Fibroblast of villous mesenchyme (primary cell): ENCODE data around the gene AGER. TPM values are rescaled to one million over a fixed set of nuclear protein-coding genes. Genes with fewer than 3 reads are reported as not detected.
A peak's percentile ranks its signal among the peaks of the same experiment; 100 is the strongest.

ENCODE experiments used
- DNase-seq: peaks from one replicate; pipeline ENCODE4 v3.0.0-alpha.2; 2010; ENCODE audit warnings: low read depth
- H3K4me3 ChIP-seq: 2 replicates; pipeline ENCODE4 v1.5.1; 2011; ENCODE audit warnings: low read depth, mild to moderate bottlenecking, low read length
- total RNA-seq: library from RNA; depleted of rRNA; stranded (reverse); fragments of >200 nt; gene quantifications from 2 replicates; pipeline ENCODE4 v1.2.3, GENCODE V29; 2012
- TF ChIP-seq, protein P1 (sequence below): IDR thresholded peaks from 2 replicates; pipeline ENCODE4 v1.5.1; 2012; ENCODE audit warnings: low read depth, mild to moderate bottlenecking, low read length; ENCODE audit not compliant: insufficient read depth

AGER gene
- total RNA-seq, 1 donor, result 0.86 TPM

DNA sequence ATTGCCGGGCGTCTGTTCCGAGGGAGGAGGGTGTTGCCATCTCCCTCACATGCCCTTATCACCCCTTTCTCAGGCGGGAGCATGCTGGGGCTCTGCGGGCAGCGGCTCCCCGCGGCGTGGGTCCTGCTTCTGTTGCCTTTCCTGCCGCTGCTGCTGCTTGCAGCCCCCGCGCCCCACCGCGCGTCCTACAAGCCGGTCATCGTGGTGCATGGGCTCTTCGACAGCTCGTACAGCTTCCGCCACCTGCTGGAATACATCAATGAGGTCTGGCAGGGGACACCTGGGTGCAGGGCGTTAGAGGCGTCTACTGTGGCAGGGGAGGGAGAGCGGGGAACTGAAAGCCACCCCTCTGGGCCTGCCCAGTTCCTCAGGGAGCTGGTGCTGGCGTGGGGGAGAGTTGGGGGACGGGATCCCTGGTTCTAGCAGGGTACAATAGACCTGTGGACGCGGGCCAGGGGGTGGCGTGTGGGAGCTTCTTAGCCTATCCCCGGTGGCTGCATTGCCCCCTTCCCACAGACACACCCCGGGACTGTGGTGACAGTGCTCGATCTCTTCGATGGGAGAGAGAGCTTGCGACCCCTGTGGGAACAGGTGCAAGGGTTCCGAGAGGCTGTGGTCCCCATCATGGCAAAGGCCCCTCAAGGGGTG lies 29.4 kb downstream of the AGER start:
- peak; percentile 78 for DNase-seq
- TF ChIP-seq, protein P1, sequence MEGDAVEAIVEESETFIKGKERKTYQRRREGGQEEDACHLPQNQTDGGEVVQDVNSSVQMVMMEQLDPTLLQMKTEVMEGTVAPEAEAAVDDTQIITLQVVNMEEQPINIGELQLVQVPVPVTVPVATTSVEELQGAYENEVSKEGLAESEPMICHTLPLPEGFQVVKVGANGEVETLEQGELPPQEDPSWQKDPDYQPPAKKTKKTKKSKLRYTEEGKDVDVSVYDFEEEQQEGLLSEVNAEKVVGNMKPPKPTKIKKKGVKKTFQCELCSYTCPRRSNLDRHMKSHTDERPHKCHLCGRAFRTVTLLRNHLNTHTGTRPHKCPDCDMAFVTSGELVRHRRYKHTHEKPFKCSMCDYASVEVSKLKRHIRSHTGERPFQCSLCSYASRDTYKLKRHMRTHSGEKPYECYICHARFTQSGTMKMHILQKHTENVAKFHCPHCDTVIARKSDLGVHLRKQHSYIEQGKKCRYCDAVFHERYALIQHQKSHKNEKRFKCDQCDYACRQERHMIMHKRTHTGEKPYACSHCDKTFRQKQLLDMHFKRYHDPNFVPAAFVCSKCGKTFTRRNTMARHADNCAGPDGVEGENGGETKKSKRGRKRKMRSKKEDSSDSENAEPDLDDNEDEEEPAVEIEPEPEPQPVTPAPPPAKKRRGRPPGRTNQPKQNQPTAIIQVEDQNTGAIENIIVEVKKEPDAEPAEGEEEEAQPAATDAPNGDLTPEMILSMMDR, result peak; percentile 63
- H3K4me3 ChIP-seq, result peak overlapping the region; percentile 75

DNA sequence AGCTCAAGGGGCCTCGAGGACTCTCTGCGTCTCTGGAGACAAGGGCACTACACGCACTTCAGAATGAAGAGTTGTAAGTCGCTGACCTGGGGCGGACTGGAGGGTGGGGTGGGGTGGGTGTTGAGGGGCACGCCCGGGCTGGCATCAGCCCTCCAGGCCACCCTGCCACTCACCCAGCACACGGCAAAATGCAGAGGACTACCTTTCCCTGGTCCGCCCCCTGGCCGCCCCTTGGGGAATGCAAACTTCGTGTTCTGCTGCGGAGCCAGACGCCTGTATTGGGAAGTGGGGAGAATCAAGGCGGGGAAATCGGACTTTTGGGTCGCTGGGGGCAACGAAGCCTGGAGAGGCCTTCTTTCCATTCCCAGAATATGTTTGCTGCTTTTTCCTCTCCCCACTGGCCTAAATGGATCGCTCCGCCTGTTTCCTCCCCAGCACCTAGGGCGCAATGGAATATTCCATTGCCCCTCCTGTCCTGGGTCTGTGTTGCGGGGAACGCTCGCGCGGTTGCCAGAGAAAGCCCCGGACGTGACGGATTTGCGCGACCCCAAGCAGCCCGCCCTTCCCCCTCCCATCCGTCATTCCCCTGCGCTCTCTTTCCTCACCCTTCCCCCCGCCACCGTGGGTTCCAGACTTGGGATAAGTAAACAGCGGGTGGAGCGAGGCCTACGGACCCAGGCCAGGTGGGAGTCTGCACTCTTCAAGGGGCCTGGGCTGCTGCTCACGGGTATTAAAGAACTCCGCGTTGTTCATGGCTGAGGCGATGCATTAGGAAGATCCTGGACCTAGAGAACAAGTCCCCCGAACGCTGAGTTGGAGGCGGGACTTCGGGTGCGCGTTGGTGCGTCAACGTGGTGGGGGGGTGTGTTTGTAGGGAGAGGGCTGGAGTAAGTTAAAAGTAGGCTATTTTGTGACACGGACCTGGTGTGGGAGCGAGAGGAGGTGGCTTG lies 30.2 kb downstream of the AGER start, which contains the start of gene PPT2:
PPT2 (plus strand) TSS at position 578 of the 950 bp plus-strand sequence. CDS start 454 bp downstream, outside the sequence.
- DNase-seq, result peak; percentile 97
- H3K4me3 ChIP-seq, result peak within 1 kb of the TSS; percentile 75
- TF ChIP-seq, protein P1, result peak; percentile 47

DNA sequence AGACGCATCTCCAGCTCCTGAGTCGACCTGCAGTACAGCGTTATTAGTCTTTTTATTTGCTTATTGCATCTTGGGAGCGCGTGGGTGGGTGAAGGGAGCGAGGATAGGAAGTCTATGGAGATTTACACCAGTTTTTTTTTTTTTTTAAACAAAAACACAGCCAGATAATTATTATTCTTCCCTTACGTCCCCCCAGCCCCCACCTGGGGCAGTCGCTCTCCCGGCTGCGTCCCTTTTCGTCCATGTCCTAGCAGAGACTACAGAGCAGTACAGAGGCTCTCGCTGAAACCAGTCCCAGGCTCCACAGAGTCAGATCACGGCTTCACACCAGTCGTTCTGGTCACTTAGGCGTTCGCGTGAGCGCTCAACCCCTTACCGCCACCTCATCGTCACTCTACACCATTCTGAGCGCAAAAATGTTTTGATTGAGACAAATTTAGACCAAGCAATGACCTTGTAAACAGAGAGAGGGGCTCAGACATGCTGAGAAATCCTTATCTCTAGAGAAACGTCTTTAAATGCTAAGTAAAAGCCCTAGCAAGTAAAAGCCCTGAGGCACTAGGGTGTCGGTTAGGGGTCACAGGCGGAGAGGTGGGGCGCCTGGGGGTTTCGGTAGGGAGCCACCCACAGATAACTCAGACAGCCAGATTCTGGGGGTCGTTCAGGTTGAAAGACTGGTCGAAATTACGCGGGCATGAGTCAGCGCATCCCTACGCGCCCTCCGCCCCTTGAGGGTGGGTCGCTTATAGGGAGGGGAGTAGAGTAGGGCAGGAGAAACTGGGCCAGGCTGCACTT lies 31.1 kb downstream of the AGER start:
- TF ChIP-seq, protein P1, result no peak
- H3K4me3 ChIP-seq, result peak overlapping the region; percentile 75
- peak; percentile 67 for DNase-seq

DNA sequence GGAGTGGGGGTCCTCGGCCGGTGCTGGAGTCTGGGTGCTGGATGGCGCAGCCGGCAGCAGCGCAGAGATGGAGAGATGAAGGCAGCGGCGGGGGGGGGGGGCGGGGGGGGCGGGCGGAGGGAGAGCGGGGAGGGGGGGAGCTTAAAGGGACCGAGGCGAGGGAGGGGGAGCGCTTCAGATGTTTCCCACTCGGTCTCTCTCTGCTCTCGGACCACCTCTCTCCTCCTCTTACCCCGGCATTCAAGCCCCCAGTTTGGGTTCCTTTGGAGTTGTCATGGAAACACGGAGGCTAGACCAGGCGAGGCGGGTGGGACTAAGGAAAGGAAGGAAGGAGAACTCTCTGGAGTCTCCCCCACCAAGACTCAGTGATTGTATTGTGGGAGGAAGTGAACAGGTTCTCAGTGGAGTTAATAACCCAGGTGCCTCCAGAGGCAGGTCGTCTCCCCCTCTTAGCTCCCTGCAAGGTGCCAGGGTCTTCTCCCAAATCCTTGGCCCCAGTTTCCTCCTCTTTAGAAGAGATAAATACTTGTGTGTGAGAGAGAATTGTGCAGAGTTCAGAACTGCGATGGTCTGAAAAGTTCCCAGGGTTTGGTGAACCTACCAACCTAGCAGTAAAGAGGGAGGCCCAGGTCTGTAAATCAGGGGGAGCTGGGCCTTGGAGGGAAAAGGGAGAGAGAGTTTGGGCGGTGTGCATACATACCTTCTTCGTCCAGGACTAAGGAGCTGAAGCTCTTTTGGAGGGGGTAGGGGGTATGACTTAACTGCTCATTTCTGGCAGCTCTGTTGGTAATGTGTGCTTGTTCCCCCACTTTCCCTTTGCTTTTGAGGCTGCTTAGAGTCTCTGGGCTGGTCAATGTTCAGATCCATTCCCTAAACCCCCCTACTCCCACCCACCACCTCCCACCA lies 31.9 kb downstream of the AGER start, which contains the start of gene PRRT1:
PRRT1 (minus strand) TSS at position 77 of the 906 bp plus-strand sequence. CDS start 112 bp downstream, outside the sequence.
- TF ChIP-seq, protein P1, result no peak
- DNase-seq, result no peak
- peak within 1 kb of the TSS; percentile 75 for H3K4me3 ChIP-seq

DNA sequence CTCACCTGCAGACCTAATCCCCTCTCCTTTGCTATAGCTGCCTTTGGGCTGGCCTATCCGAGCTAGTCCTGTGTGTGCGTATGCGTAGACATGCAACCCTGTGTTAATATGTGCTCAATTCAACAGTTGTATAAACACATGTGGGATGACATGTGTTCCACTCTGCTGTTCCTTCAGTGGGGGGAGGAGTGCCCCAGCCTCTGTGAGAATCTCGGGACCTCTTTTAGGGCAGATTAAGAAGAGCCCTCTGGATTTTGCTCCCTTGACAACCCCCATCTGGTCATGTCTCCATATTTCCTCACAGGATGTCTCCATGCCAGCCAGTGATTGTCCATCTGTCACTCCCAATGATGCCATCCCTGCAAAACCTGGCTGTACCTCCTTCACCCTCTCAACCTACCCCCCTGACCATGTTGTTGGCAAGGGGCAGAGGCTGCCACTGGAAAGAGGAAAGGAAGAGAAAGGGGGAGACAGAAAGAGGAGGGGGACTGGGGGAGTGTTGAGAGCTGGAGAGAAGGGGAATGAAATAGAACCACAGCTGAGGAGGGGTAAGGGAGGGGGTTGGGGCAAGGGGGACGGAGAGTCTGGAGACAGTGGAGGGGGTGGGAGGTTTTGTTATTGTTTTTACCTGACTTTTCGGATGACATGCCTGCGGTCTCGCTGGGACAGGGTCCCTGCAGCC lies 32.7 kb downstream of the AGER start:
- DNase-seq, result no peak
- TF ChIP-seq, protein P1, result no peak
- peak overlapping the region; percentile 75 for H3K4me3 ChIP-seq
